D341Med (cell line): Measurements from ENCODE around the gene GORASP2.

Experiments used
- DNase-seq: peaks from one replicate; pipeline ENCODE4 v3.0.0; 2012; ENCODE audit warnings: low spot score

Gene GORASP2

DNA sequence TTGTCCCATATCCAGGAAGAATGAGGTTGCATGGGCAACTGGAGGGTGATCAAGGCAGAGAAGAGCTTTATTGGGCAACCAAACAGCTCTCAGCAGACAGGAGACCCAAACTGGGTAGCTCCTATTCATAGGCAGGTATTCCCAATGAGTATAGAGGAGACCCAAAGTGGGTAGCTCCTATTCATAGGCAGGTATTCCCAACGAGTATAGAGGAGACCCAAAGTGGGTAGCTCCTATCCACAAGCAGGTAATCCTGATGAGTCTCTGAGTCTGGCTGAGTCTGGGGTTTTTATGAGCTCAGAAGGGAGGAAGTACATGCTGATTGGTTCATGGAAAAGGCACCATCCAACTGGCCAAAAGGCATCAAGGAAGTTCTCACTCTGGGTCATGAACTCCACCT, 5.3 kb upstream of the GORASP2 start:
- no peak for DNase-seq

DNA sequence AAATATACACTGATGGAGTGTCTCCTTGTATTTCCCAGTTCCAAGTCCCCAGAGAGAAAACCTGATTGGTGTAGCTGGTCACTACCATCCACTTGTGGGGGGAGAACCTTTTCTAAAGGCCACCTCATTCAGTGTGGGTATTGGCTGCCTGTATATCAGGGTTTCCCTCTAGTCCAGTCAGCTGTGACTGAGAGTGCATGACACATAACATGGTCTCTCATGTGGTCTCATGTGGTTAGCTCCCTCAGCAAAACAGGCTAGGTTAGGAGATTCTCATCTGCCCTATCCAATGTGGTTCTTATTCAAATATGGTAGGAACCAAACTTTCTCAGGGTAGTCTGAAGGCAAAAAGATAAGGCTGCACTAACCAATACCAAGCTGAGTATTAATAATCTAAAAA, 4.1 kb upstream of the GORASP2 start:
- no peak for DNase-seq

DNA sequence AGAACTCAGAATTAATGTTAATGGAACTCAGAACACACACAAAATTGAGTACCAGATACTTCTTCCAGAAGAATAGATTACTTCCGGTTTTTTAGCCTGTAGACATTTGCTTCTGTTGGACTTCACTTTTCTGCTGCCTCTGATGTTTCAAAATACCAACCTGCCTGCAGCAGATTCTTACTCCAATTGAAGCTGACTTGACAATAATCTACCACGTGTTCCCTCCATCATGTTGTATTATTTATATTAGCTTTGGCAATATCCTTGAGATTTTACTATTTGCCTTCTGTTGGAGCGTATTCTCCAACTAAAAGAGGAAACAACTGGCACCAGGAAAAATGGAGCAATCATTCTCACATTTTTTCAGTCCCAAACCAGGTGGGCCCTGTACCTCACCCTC, 3.1 kb upstream of the GORASP2 start:
- no peak for DNase-seq

DNA sequence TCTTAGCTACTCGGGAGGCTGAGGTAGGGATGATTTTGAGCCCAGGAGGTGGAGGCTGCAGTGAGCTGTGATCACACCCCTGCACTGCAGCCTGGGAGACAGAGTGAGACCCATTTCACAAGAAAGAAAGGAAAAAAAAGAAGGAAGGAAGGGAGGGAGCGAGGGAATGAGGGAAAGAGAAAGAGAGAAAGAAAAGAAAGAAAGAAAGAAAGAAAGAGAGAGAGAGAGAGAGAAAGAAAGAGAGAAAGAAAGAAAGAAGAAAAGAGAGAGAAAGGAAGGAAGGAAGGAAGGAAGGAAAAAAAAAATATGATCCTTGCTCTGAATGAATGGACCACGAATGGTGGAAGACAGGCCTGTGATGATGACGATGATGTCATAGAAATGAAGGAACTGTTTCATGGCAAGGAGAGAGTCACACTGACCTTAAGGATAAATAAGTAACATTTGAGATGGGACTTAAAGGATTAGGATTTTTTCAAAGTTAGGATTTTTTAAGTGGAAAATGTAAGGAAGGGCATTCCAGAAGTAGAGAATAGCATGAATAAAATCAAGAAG, 2.2 kb upstream of the GORASP2 start:
- DNase-seq: no peak

DNA sequence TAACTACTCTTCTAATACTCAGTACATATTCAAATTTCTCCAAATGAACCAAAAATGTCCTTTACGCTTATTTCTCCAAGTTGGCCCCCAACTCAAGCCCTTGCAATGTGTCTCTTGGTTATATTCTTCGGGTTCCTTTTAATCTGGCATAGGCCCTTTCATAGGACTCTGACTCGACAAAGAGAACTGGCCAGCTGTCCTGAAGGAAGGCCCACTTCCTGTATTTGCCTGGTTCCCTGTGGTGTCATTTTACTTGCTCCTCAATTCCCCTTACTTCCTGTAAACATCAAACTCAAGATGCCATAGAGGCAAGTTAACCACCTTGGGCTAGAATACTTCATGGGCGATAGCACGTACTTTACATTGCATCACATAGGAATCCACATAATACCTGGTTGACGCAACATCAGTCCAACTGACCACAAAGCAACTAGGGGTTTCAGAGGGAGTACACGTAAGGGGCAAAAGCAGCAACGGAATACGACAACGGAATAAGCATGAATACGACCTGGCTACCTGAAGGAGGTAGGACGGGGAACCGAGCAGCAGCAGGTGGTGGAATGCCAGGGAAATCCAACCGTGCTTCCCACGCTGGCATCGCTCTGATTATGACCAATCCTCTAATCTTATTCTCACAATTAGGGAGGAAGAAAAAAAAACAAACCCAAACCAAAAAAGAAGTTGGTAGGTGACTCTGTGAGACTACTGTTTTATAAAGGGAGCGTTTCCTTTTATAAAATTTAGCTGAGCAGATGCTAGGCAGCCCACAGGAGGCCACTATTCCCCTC, 823 bp upstream of the GORASP2 start:
- peak; percentile 30 for DNase-seq

DNA sequence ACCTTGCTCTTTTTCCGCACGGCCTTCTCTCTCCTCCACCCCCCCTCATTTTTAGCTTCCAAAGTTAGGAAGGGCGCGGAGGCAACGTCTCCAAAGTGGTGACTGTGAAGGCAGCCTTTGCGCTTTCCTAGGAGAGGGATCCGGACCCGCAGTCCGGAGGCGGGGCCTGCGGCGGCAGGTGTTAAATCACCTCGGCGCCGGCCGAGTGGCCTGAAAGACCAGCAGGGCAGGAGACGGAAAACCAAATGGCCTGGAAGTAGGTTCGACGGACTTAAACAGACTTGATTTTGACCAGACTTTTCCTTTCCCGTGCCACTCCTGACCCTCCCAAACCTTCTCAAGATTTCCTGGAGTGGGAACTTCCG, 615 bp downstream of the GORASP2 start:
- DNase-seq: peak; percentile 58

DNA sequence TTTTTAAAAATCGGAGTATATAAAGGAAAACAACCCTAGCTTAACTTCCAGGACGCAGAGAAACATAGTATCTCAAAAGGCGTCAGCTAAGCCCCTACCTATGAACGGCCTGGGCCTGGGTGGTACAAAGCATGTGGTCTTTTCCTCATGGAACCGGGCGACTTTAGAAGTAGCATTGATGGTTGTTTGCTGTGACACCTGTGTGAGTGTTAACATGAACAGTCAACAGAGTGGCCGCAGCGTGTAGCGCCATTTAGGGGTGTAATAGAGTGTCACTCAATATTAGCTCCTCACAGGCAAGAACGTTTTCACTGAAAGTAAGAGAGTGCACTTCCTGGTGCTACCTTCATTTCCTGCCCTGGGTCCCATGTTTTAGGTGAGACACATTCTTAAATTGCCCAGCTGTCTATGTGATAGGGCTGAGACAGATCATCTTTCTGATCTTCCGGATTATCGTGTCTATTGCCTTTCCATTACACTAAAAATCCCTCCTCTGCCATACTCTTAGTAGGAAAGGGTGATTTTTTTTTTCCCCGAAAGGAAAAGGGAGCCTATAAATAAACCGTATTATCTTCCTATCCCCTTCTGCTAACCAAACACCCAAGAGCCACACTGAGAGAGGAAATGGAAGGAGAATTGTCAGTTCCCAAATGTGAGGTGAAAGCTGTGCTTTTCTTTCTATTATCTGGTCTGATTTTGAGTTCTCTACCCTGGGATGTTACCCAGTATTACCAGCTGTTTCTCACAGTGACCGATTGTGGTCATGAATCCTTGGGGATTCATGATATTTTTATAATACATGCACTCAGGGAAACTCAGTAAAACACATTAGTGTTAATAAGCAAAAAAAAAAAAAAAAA, 1.3 kb downstream of the GORASP2 start:
- peak; percentile 60 for DNase-seq

DNA sequence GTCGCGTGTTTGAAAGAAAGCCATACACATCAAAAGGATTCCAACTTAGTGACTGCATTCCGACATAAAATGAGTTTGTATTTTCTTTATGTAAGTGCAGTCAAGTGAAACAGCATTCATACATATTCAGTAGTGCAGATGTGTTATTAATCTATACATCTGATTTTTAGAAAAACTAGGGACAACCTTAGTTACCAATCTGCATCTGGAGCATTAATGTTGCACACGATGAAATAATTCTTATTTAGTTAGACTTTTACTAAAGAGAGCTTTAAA, 1.9 kb downstream of the GORASP2 start:
- DNase-seq: no peak

DNA sequence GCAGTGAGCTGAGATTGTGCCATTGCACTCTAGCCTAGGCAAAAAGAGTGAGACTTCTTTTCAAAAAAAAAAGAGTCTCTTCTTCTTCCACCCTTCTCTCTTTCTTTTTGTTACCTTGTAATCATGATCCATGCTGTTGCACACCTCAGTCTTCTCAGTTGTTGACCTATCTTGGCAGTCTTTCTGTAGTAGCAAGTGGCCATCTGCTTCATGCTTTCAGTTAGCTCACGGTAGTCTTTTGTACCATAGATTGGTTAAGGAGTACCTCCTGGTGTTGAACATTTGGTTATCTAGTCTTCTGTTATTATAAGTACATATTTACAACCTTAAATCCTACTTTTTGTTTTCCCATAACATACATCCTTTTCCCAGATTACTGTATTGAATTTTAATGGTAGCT, 3.1 kb downstream of the GORASP2 start:
- no peak for DNase-seq

DNA sequence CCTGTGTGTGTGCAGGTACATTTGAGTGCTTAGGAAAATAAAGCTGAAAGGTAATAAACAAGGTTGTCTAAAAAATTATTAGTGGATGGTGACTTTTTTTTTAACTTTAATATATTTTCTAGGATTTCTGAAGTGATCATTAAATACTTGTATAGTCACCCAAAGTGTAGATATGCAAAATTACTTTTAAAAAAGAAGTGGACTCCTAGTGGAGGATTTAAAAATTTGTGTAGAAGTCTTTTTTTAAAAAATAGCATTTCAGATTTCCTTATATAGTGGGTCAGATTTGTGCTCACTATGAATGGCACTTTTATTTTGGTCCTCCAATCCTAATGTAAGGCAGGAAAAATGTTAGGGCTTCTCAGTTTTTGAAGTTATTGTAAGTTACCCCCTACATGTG, 3.9 kb downstream of the GORASP2 start:
- no peak for DNase-seq

DNA sequence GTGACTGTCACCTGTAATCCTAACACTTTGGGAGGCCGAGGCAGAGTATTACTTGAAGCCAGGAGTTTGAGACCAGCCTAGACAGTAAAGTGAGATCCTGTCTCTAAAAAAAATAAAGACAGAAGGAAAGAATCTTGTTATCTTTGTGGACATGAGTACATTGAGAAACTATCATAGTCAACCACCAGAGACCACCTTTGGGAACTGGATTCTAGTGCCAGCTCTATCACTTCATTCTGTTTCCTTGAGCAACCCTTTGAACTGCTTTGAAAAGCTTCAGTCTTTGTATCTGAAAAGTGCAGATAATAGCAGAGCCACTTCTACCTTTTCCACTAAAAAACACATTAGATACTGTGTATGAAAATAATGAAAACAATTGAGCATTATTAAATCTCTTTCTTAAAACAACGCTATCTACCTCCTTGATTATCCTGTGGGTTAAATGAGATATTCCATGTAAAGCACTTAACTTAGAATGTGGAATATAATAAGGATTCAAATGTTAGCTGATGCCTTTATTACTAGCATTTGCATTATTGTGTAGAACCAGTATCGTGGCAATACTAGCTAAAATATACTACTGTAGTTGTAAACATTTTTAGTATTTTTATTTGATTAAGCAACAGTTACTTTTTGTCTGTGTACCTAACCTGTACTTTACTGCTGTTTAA, 8.8 kb downstream of the GORASP2 start:
- DNase-seq: no peak

DNA sequence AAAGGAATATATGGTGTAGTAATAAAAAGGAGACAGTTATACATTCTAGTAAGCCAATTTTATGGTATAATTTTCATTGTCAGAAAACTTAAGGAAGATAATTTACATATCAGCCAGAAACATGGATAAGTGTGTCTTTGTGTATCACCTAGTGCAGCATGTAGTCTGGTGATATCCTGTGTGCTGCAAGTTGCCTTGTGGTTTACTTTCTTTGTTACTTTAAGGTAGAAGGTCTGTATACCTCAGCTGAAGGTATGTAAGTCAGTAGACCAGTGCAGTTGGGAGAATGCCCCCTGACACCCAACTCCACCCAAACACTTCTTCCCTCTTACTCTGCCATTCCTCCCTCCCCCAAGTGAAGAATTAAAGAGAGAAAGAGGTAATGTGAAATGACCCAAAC, 11.0 kb downstream of the GORASP2 start:
- DNase-seq: no peak

DNA sequence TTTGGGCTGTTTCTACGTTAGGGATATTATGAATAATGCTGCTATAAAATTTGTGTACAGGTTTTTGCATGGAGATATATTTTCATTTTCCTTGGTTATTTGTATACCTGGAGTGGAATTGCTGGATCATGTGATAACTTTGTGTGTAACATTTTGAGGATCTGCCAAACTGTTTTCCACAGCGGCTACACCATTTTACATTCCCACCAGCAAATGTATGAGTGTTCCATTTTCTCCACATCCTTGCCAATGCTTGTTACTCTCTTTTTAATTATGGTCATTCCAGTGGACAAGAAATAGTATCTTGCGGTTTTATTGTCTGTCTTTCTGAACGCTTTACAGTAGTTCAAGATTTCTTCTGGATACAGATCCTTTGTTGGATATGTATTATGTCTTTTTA, 13.6 kb downstream of the GORASP2 start:
- DNase-seq: no peak

DNA sequence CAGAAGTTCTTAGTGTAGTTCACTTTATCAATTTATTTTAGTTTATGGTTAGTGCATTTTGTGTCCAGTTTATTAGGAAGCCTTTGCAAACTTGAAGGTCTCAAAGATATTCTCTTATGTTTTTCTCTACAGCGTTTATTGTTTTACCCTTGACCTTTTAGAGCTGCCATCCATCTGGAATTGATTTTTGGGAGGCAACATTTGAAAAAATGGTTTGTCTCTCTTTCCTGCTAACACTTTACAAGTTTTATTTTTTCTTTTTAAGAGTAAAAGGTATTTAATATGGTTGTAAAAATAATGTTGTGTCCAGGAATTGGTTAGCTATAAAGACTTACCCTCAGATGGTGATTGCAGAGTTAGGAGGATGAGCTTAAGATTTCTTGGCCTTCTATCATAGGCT, 14.0 kb downstream of the GORASP2 start:
- DNase-seq: no peak

DNA sequence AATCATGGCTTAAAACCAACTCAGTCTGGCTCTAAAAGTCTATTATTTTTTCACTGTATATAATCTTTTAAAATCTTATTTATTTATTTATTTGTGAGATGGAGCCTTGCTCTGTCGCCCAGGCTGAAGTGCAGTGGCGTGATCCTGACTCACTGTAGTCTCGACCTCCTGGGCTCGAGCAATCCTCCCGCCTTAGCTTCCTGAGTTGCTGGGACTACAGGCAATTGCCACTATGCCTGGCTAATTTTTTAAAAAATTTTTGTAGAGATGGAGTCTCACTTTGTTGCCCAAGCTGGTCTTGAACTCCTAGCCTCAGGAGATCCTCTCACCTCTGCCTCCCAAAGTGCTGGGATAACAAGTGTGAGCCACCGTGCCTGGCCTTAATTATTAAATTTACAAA, 14.5 kb downstream of the GORASP2 start:
- DNase-seq: no peak

DNA sequence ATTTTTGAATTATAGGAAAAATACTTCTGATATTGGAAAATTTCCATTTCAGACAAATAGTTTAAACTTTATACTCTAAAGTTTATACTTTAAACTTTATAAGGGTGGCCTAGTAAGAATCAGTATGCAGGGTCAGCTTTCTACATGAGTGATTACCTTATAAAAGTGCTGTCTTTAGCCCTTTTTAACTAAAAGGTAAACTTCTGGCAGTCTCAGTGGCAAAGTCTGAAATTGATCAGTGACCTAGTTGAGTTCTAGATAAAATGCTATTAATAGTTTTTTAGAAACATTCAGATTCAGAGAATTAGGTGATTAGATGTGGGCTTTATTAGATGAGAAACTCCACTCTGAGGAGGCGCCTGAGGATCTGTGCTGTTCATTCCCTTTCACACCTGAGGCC, 15.5 kb downstream of the GORASP2 start:
- no peak for DNase-seq

DNA sequence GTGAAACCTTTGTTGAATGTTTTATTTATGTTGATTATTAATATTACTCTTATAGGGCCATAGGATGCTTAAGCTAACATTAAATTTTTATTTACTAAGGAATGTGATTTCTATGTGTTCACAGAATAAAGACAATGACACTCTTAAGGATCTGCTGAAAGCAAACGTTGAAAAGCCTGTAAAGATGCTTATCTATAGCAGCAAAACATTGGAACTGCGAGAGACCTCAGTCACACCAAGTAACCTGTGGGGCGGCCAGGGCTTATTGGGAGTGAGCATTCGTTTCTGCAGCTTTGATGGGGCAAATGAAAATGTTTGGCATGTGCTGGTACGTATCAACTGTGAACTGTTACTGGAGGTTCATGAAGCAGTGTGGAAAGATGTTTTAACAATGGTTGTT, 20.4 kb downstream of the GORASP2 start:
- DNase-seq: no peak

DNA sequence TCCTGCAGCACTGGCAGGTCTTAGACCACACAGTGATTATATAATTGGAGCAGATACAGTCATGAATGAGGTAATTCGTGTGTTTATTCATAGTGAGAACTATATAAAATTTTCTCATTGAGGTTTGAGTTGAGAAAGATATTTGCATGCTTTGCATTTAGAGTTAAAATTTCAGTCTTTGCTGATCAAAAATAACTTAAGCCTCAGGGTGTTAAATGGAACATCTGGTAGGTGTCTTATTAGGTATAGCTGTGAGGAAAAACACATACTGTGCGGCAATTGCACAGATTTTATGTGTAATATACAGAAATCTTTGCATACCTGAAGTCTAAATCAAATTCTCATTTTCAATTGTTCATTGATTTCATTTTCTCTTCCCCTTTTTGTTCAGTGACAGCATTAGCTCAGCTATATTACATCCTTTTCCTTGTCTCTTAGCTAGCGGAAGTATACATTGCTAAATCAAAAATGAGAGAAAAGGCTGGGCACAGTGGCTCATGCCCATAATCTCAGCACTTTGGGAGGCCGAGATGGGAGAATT, 21.2 kb downstream of the GORASP2 start:
- no peak for DNase-seq

DNA sequence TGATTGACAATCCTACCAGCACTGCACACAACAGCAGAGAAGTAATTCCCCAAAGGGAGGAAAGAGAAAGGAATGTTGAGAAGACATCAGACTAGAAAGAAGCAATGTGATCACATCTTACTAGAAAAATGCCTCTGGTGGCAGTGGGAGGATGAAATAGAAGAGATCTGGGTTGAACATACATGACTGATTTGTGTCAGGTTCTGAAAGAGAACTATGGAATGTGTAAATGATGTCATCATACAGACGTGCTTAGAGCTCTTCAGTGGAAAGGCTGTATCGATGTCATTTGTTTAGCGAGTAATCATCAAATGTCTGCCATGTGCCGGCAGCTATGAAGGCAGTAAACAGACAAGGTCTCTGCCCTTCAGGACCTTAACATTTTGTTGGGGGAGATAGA, 24.9 kb downstream of the GORASP2 start:
- no peak for DNase-seq

DNA sequence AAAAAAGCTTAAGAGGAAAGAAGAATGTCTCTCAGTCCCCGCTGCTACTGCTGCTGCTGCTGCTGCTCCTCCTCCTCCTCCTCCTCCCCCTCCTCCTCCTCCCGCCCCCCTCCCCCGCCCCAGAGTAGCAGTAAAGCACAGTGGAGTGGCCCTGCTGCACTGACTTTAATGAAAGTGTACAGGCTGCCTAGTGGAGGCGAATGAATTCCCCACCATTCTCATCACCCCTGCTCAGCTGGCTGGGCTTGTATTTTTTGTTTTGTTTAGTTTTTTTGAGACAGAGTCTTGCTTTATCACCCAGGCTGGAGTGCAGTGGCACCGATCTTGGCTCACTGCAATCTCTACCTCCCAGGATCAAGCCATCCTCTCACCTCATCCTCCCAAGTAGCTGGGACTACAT, 34.3 kb downstream of the GORASP2 start:
- DNase-seq: no peak

DNA sequence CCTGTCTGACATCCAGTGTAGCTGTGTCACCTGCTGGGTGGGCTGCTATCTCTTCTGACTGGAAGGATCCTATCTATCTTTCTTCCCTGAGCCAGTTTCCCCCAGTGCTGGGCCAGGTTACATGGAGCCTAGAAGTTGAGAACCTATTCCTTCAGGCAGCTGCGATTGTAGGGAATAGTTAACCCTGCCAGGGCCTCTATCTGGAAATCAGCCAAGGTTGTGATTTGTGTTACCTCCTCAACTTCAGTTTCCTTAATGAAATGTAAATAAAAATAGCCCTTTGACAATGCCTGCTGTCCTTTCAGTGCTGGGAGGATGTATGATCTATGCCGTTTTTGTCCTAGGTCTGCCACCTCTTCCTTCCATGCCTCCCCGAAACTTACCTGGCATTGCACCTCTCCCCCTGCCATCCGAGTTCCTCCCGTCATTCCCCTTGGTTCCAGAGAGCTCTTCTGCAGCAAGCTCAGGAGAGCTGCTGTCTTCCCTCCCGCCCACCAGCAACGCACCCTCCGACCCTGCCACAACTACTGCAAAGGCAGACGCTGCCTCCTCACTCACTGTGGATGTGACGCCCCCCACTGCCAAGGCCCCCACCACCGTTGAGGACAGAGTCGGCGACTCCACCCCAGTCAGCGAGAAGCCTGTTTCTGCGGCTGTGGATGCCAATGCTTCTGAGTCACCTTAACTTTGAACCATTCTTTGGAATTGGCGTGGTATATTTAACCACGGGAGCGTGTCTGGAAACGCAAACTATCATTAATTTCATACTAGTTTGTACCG, 36.6 kb downstream of the GORASP2 start:
- no peak for DNase-seq
